COLO829 (cell line): ENCODE measurements around the gene BRSK2.

Source experiments
- DNase-seq: peaks from one replicate; pipeline ENCODE4 v3.0.0; 2012; ENCODE audit warnings: low spot score

BRSK2 gene

DNA sequence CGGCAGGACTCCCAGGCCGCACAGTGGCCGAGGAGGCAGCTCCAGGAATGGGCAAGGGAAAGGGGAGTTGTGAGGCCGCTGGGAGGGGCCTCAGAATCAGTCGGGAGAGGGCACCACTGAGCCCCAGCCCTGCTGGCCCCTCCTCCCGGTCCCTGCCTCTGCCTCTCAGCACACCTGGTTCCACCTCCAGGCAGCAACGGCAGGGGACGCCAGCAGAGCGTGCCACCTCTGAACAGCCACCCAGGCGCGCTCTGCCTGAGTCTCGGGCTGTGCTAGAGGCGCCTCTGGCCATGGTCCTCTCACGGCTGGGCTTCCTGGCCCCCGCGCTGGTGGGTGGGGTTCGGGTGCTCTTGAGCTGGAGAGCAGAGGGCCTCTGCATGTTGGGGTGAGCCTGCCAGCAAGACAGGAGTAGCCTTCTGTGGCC, 63.9 kb downstream of the BRSK2 start:
- peak; percentile 19 for DNase-seq

GRCh38 chr11:1454576-1454975, 64.8 kb downstream of the BRSK2 start:
- no peak for DNase-seq

DNA sequence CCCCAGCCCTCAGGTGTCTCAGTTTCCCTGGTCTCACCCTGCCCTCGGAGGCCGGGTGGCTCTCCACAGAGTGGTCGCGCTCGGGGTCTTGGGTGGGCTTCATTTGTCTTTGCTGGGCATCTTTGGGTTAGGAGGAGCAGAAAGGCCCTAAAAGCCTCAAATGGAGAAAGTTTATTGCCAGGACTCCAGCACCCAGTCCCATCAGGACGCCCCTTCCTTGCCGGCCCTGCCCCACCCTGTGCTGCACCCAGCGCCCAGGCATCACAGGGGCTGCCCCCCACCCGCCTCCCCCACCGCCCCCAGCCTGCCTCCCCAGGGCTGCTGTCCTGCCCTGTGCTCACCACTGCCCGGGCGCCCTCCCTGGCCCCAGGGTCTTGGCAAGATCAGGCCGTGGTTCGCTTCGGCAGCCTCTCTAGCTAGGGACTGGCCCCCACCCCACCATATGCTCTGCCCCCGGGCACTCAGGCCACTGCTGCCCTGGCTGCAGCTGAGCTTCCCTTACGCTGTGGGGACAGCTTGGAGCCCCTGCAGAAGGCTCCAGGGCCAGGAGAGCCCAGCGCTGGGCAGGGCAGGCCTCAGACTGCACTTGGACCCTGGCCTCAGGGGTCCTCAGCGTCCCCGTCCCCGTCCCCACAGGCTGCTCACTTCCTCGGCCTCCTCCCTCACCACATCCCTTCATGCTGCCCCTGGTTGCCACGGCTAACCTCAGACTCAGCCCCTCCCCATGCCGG, 65.5 kb downstream of the BRSK2 start:
- DNase-seq = no peak

- DNase-seq = no peak
Observed at GRCh38 chr11:1455763-1456060, 66.0 kb downstream of the BRSK2 start.

DNA sequence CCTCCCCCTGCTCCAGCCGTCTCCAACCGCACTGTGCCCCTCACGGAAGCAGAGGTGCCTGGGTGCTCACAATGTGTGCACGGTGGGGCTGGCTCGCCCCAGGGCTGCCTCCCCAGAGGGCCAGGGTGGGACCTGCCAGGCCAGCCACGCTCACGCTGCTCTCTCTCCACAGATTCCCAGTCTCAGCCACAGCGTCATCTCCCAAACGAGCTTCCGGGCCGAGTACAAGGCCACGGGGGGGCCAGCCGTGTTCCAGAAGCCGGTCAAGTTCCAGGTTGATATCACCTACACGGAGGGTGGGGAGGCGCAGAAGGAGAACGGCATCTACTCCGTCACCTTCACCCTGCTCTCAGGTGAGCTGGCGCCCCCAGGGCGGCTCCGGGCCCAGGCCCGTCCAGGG, 66.4 kb downstream of the BRSK2 start:
- DNase-seq = no peak

DNA sequence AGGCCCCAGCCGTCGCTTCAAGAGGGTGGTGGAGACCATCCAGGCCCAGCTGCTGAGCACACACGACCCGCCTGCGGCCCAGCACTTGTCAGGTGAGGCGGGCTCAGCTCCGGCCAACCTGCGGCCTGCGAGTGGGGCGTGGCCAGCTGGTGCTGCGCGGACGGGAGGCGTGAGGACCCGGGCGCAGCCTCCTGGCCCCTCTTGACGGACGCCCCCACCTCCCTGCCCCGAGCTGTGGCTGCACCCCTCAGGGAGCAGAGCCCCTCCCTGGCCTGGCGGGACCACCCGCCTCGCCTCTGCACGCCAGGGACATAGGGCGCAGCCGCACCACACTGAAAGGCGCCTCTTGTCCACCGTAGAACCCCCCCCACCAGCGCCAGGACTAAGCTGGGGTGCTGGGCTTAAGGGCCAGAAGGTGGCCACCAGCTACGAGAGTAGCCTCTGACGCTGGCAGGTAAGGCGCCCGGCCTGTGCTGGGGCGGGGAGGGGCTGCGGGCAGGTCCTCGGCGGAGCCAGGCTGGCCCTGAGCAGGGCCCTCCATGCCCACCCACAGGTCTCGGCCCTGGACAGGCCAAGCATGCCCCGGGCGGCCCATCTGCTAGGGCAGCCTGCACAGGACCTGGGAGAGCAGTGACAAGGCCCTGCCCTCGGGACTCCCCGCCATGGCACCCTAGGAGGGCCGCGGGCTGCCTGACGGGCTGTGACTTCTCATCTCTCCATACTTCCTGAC, 67.0 kb downstream of the BRSK2 start:
- DNase-seq = no peak

DNA sequence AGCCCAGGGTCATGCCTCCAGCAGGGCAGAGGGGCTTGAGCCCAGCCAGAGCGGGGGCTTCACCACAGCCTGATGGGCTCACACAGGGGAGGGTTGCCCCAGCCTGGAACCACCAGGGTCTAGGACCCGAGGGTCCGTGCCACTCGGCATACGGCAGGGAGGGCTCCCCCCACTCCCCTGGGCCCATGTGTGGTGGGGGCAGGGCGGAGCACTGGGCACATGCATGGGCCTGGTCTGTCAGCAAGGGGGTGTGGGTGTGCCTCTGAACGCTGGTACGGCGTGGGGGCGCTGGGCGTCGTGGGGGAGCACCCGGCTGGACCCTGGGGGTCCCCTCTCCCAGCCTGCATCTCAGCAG, 67.6 kb downstream of the BRSK2 start:
- DNase-seq = no peak

DNA sequence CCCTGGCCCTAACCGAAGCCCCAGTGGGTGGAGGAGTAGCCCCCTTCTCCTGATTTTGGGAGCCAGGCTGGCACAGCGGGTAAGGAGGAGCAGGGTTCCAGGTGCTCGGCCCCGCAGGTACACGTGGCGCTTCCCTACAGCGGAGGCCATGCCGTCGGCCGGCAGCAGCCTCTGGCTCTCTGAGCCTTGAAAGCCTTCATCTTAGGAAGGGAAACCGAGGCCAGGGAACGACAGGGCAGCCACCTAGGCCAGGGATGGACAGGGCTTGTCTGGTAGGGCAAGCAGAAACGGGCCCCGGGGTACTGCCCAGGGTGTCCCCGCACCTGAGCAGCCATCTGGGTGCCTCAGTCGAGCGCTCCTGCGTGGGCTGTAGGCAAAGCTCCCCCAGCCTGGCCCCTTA, 68.1 kb downstream of the BRSK2 start:
- no peak for DNase-seq

DNA sequence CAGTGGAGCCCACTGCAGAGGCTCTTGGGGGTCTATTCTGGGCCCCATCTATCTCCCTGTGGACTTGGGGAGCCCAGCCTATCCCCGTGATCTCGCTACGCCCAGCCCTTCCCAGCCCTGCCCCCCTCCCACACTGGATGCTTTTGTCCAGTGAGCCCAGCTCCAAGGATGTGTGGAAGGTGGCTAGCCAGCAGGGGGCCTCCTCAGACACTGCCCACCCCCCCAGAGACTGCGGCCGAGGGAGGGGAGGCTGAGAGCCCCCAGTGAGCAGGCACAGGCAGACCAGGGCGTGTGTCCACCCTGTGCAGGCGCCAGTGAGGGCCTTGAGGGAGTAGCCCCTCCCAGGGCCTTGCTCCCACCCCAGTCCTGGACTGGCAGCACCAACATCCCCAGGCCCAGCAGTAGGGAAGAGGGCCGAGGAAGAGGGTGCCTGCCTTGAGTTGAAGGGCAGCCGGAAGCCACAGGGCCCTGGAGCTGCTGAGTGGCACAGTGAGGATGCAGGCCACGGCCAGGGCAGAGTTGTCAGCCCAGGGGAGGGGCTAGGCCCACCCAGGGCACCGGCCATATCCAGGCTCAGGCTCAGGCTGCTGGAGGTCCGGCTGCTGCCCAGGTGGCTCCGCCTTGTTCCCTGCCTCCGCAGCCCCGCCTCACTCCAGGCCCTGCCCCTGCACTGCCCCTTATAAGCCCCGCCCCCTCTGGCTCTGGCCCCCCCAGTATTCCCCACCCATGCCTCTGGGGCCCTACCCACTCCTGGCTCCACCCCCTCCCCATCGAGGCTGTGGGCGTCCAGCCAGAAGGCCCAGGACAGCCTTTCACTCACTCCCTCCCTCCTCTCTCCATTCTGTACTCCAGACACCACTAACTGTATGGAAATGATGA, 68.8 kb downstream of the BRSK2 start:
- DNase-seq = peak; percentile 21

DNA sequence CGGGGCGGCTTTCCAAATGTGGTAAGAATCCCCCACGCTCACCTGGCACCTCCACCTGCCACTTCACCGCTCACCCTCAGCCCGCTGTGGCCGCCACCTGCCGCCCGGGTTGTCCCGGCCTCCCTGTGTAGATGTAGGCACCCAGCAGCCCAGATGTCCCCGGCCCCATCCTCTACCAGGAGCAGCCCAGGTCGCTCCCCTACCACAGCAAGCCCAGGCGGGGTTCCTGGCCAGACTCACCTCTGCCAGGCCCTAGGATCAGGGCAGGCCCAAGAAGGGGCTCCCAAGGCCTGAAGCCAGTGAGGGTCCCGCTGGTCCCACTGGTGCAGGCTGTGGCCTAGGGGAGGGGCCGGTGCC, 69.5 kb downstream of the BRSK2 start:
- DNase-seq = no peak

- DNase-seq = no peak
Observed at GRCh38 chr11:1459764-1460395, 70.1 kb downstream of the BRSK2 start.

- DNase-seq = no peak
Observed at GRCh38 chr11:1460396-1460985, 70.8 kb downstream of the BRSK2 start.

- no peak for DNase-seq
Observed at GRCh38 chr11:1460986-1461825, 71.5 kb downstream of the BRSK2 start.

DNA sequence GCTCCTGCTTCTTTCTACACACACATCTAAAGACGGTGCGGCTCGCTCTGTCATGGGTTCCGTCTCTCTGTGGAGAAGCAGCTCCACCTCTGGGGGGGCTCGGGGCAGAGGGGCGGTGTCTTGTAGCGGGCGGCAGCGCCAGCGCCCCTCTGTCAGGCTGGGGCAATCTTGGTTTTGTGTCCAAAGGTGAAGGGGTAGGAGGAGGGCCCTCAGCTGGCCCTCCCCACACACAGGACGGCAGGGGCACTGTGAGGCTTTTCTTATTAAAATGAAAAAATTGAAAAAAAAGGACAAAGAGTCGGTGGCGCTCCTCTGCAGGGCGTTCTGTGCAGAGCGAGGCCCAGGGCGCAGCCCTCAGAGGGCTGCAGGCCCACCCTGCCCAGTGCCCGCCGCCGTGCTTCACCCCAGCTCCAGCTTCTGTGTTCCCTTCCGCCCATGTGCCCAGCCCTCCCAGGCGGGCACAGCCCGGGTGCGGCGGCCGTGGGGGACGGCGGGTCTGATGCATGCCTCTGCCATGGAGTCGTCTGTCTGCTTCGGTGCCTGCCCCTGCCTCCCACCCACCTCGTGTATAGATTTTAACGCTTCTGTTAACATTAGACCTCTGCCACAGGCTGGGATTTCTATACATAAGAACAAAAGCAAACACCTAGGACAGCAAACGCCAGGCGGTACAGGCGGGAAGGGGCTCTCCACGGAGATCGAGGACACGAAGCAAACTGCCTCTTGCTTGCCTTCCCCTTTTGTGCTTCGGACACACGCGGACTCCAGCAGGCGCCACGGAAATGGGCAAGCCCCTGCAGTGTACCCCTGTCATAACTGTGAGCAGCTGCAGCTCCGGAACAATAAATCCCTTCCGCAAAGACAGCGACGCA, 72.3 kb downstream of the BRSK2 start:
- DNase-seq = no peak

DNA sequence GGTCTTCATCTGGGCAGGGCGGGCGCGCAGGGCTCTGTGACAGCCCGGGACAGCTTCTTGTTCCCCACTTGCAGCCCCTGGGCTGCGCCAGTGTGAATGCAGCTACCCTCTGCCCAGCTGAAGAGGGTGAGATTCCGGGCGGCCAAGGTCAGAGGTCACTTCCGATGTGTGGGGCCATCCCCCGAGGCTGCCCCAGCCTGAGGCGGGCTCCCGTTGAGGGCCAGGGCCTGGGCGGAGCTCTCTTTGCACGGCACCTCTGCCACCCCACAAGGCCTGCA, 72.9 kb downstream of the BRSK2 start:
- no peak for DNase-seq

GRCh38 chr11:1463056-1463455, 73.3 kb downstream of the BRSK2 start:
- no peak for DNase-seq

DNA sequence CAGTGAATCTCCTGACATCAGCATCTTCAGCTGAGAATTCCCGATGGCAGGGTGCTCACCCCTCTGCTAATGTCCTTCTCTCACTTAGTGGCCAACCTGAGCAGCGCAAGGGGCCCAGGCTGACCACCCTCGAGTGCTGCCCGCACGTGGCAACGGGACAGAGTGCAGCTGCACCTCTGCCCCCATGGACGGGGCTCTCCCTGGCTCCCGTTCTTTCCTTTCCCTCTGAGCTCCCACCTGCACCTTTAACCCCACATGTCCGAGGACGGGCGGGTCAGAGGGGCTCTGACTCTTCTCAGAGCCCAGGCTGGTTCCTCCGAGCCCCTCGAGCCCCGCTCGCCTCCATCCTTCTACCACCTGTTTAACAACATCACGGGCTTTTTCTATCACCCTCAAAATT, 77.0 kb downstream of the BRSK2 start:
- no peak for DNase-seq

- DNase-seq = no peak
Observed at GRCh38 chr11:1467270-1467669, 77.5 kb downstream of the BRSK2 start.

DNA sequence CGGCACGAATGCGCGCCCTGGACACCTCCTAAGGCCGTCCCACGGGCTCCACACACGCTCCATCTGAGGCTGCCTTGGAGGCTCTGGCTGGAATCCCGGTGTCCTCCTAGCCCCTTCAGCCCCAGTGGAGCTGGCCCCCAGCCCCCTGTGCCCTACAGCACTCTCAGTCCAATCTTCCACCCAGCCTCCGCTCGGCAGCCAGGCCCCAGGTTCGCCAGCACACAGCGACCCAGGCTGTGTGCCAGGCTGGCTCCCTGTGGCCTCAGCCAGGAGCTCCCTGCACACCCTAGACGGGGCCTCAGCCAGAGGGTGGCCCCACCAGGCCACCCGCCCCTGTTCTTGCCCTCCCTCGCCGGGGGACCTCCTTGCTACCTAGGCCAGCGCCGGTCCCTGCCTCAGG, 78.3 kb downstream of the BRSK2 start:
- no peak for DNase-seq

- DNase-seq = no peak
Observed at GRCh38 chr11:1468473-1469066, 78.8 kb downstream of the BRSK2 start.
